HG02840 (cell line): ENCODE measurements around the gene SCRN2.

ENCODE experiments used
- ATAC-seq: cut with Tn5 transposase; IDR thresholded peaks from one replicate; pipeline ENCODE4 v1.9.1; 2021; ENCODE audit warnings: mild to moderate bottlenecking, moderate library complexity, moderate number of reproducible peaks; ENCODE audit not compliant: unreplicated experiment, low FRiP score

Gene SCRN2

DNA sequence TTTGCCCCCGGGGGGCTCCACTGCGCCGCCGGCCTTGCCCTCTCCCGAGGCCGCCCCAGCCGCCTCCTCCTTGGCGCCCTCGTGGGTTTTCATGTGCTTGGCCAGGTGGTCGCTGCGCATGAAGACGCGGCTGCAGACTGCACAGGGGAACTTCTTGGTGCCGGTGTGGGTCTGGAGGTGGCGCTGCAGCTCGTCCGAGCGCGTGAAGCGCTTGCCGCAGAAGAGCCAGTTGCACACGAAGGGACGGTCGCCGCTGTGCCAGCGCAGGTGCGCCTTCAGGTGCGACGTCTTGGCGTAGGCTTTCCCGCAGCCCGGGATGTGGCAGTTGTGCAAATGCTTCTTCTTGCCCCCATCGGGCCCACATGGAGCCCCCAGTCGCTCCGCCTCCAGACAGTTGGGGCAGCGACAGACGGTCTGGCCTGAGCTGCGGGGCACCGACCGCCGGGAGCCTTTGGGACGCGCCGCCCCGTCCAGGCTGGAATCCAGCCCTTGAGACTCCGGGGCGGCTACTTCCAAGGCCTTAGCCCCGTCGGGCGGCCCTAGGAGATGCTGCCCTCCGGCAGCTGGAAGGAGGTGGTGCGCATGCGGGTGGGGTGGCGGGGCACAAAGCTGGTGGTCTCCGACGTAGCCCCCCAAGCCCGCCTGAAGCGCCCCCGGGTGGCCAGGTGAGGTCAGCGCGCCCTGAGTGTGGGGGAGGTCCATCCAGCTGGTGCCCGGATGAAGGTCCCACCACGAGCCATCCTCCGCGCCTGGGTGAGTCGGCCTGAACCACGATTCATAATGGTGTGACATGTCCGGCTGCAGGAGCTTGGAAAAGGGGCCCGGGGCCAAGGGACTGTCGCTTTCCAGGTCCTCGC is 6.5 kb upstream of the SCRN2 start:
- ATAC-seq: no peak

DNA sequence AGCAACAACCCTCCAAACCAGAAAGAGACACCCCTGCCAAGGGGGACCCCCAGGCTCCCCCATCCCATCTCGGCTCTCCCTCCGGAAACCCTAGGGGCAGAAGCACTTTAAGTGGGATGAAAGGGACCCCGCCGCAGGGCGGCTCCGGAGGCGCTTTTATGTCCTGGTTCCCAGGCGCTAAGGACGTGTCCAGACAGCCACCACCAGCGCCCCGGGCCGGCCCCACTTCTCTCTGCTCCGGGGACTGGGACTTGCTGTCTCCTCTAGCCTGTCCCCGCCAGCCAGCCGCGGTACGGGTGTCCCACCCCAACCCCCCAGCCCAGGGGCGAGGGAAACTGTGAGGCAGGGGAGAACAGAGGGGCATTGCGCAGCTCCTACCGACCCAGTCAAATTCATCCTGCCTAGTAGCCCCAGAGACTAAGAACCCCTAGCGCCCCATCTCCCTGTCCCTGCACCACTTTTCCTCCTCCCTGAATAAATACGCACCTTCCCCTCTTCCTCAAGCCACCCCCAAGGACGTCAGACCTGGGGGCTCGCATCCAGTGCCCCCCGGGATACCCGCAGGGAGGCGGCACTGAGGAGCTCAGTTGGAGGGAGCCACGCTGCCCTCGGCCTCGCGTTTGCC is 5.8 kb upstream of the SCRN2 start:
- no peak for ATAC-seq

DNA sequence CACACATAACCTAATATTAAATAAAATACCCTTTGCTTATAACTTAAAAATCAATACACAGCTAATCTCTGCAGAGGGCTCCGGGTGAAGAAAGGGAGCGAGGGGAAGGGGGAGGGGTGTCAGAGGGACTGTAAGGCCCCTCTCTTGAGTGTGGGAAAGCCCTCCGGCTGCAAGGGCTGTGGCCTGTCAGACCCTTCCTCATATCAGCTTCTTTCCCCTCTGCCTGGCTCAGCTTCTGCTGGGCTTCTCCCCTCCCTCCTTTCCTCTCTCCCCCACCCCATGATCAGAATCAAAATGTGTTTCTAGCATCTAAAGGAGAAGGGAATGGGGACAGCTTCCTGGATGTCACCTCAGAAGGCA is 4.6 kb upstream of the SCRN2 start:
- ATAC-seq: no peak

DNA sequence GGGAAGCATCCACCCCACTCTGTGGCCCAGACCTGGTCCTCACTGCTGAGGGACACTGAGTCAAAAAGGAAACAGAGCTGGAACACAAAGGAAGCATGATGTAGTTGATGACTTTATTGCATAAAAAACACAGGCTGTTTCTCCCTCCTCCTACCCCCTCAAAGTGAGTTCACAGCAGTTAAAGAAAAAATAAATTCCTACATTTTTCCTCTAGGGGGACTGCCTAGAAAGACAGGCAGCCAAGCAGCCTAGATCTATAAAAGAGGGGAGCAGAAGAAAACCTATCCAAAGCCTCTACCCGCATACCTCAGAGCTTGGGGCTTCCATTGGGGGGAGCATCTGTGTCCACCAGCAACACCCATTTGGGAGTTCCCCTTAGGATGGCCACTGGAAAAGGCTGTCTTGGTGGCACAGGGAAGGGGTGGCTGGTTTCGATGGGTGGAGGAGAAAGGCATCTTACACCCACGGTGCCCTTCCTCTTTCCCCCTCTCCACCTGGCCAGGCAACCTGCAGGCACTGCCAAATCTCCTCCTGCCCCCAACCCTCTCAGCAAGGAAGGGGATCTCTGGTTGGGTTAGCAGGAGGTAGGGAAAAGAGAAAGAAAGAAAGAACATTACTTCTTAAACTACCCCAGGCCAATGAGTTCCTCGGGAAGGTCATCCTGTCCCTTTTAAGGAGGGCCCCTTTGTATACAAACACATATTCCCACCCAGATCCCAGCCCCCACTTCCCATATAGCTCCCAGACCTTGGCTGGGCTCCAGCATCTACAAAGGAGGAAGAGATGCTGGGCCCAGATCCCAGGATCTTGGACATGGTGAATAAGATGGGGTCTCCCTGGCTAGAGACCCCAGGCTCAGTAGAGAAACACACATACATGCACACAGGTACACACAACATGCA is 4.0 kb upstream of the SCRN2 start:
- ATAC-seq: no peak

DNA sequence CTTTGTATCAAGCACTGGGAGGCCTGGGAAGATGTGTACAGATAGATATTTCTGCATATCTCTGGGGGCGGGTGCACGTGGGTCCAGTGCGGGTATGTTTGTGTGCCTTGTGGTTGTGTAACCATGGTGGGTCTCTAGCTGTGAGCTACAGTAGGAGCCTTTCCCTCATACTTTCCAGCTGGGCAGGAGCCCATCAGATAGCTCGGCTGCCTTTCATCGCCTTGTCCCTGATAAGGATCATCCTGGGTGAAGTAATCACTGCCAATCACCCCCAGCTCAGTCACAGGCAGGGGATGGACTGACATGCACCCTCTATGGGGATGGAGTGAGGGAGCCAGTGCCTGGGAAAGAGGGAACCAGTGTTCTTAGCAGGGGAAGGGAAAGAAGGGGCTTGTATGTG is 3.2 kb upstream of the SCRN2 start:
- ATAC-seq: no peak

DNA sequence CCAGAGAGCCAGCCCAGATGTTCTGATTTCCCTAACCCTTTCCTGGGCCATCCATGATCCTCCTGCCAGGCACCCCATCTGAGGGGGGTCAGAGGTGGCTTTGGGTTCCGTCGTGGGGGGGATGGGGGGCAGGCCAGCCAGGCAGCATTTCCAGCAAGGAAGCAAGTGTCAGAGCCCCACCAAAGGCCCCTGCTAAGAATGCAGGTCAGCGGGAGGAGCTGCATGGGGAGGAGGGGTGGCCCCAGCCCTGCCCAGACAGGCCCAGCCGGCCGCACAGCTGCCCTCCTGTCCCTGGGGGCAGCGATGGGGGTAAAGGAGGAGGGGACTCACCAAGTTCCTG is 2.3 kb upstream of the SCRN2 start:
- no peak for ATAC-seq

DNA sequence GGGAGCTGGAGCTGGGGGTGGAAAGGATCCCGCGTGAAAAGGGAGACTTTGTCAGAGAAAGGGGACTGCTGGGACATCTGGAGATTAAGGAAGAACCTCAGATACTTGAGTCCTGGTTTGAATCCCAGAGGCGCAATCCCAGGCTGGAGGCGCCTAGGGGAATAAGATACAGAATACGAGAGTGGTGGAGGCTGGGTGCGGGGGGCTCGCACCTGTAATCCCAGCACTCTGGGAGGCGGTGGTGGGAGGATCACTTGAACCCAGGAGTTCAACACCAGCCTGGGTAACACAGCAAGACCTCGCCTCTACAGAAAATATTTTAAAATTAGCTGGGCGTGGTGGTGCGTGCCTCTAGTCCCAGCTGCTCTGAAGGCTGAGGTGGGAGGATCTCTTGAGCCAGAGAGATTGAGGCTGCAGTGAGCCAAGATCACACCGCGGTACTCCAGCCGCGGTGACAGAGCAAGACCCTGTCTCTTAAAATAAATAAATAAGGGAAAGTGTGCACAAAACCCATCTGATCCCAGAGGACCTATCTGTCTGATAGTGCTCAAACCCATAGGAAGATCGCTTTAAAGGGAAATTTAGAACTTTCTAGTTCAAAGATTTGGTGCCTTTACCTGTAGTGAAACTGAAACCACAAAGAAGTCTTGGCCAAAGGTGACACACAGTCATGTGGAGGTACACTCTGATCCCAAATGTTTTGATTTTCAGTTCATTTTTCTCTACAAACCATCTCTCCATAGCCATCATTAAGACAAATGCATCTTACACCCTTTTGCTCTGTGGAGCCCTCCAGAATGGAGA is 617 bp upstream of the SCRN2 start:
- ATAC-seq: no peak

DNA sequence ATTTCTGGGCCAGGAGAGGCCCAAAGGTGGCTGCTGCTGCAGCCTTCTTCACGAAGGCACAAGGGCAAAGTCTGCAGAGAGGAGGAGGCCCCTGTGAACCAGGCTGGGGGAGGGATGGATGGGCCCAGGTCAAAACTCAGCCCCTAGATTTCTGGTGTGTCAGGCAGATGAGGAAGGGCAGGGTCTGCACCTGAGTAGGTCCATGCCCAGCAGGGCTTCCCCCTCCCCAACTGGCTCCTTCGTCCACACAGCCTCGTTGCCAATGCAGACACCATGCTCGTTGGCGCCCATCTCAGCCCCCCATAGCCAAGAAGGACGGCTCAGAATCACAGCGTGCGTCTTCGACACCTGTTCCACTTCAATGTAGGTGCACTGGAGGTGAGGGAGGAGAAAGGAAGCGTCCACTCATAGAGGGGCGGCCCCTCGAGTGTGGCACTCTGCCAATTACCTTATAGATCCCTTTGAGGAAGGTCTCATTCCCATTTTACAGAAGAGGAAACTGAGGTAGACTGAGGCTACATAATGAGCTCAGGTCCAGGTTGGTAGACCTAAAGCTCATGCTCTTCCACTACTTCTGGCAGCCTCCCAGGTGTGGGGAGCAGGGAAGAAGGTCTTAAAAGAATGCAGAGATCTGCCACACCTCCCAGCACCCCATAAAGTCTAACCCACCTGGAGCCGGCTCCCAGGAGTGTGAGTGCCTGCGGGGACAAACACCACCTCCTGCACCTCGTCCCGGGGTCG is 902 bp downstream of the SCRN2 start:
- no peak for ATAC-seq

DNA sequence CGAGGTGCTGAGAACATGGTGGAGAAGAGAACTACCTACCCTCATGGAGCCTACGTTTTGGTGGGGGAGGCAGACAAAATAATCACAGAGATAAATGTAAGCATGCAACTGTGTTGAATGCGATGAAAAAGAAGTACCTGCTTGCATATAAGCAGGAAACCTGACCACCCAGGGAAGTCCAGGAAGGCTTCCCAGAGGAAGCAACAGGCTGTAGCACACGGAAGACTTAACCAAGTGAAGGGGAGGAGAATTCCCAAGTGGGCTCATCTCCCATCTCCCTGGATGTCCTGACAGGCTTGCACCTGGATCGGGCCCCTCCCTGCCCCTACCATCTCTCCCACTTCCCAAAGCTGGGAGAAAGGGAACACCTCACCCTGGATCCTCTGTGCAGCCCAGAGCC is 2.0 kb downstream of the SCRN2 start:
- ATAC-seq: no peak

DNA sequence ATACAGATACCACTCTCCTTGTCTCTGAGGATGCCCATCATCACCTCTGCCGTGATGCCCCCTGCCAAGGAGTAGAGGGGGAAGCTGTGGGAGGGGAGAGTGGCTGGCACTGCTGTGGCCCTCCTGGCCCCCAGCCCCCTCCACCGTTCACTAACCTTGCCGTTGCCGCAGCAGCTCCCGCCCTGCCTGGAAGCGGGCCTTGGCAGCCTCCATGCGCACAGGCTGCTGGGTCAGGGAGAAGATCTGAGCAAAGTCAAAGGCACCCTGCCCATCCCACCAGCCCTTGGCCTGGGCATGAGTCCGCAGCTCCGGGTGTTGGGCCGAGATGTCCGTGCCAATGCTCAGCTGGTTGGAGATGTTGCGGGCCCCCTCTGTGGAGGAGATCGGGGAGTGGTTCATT is 2.4 kb downstream of the SCRN2 start:
- ATAC-seq: no peak

DNA sequence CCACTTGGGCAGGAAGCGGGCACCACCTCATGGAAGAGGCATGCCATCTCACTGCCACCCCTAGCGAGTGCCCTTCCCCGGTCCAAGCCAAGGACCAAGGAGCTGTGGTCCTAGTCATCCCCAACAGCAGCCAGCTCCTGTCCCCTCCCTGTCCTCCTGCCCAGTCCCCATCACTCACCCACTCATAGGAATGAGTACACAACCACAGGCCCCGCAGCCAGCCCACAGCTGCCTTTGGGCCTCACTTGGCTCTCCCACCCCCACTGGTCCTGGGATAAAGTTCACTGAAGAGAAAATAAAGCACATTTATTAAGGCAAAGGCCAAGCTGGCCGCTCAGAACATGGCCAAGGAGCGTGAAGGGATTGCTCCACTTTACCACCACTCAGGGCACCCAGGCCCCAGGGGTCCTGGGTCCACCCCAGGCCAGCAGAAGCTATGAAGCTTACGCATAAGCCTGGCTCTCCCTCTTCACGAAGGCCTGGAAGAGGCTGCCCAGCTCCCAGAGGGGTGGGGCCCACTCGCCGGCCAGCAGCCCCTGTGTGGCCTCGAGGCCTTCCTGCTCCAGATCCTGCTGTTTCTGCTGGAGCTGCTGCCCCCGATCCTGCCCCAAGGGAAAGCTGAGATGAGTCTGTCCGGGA is 3.6 kb downstream of the SCRN2 start:
- ATAC-seq: no peak

DNA sequence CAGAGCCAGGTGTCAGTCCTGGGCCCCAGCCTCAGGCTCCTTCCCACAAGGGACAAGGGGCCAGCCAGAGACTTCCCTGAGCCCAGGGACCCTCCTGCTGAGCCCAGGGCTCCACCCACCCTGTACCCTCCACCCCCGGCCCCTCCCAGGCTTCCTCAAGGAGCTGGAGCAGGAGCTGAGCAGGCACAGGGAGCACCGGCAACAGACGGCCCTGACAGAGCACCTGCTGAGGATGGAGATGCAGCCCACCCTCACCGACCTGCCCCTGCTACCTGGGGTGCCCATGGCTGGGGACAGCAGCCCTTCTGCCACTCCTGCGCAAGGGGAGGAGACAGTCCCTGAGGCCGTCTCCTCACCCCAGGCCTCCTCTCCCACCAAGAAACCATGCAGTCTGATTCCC is 4.5 kb downstream of the SCRN2 start:
- ATAC-seq: no peak

DNA sequence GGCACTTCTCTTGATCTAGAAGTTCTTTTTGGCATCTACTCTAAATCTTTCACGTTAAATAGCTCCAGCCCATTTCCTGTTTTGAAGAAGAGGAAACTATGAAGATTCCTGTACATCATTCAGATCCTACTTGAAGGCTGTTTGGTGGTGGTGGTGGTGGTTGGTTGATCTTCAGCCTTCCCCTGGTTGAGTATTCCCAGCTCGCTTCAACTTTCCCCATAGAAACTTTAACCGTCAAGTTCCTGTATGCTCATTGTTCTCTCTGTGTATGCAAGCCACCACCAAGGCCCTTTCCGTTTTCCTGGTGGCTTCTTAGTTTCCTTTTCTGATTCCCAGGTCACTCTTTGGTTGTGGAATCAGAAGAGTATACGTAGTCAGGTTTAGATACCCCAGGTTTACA is 6.3 kb downstream of the SCRN2 start:
- no peak for ATAC-seq

DNA sequence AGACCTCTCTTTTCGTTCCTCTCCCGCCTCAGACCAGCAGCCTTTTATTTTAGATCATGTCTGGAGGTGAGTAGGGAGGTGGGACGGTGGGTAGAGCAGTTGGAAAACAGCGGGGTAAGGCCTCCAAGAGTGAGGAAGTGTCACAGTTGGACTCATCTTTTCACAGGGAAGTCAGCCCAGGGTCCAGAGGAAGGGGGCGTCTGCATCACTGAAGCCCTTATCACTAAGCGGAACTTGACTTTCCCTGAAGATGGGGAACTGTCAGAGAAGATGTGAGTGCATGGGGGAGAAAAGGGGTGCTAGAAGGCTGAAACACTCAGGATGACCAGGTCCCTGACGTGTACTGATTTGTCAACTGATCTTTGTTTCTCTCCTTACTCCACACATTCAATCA is 9.1 kb downstream of the SCRN2 start:
- ATAC-seq: no peak

DNA sequence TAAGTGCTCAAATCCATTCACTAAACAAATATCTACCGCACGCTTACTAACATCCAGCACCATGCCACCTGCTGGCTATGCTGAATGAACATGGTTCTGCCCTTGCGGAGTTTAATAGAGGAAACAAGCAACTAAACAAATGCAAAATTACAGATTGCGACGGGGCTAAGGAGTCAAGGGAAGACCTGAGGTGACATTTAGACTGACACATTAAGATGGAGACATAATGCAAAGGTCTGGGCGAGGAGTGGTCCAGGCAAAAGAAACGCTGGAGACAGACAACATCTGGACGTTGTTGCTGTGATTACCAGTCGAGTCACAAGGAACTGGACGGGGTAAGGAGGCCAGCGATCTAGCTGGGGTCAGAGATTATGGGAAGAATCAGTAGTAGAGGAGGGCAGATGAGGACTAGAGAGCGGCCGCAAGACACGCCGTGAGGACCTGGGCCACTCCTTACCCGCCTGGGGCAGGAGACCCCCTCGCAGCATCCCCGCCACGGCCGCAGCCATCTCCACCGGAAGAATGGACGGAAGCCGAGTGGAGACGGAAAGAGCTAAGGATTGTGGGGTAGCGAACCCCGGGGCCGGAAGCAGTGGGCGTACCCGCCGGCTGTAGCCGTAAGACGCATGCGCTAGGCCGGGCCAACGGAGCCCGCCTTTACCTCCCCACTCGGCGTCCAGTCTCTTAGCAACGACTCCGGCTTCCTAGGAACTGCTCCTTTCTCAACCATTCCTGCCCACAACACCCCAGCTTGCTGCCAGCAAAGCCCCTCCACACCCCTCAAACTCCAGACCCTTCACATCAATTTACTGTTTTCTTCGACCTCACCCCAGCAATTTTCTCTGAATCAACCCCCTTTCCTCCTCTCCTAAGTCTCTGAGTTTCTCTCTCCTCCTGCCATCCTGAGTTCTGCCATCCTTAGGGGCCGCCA is 9.8 kb downstream of the SCRN2 start, which contains the start of the genes LRRC46 and MRPL10:
Gene LRRC46, plus strand, starts transcription at position 668 of the 931 bp plus-strand sequence. CDS start 320 bp downstream, outside the sequence.
Gene MRPL10, minus strand, starts transcription at position 539 of the 931 bp plus-strand sequence. Its CDS starts 30 bp downstream, at position 509.
- ATAC-seq: peak; percentile 89

DNA sequence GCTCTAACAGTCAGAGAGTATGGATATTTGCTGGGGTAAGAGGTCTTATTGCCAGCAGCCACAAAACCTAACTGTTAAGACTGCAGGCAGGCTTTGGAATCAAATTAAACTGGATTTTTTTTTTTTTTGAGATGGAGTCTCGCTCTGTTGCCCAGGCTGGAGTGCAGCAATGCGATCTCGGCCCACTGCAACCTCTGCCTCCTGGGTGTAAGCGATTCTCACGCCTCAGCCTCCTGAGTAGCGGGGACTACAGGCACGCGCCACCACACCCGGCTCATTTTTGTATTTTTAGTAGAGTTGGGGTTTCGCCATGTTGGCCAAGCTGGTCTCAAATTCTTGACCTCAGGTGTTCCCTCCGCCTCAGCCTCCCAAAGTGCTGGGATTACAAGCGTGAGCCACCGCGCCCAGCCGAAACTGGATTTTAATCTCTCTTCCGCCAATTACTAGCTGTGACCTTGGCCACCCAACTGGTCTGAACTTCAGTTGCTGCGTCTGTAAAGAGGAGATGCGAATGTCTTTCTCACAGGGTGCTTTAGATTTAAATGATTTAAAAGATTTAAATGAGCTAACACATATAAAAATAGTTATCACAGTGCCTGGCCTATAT is 10.6 kb downstream of the SCRN2 start:
- no peak for ATAC-seq

DNA sequence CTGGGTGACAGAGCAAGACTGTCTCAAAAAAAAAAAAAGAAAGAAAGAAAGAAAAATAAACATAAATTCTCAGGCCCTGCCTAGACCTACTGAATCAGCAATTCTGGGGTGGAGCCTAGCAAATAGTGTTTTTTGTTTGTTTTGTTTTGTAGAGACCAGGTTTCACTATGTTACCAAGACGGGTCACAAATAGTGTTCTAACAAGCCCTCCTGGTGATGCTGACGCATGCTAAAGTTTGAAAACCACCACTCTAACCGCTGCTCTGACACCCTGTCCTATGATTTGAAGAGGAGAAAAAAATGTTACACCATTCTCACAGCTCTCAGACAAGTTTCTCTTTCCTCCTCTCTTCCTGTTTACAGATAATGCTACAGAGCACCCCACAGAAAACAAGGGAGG is 11.2 kb downstream of the SCRN2 start:
- ATAC-seq: no peak

DNA sequence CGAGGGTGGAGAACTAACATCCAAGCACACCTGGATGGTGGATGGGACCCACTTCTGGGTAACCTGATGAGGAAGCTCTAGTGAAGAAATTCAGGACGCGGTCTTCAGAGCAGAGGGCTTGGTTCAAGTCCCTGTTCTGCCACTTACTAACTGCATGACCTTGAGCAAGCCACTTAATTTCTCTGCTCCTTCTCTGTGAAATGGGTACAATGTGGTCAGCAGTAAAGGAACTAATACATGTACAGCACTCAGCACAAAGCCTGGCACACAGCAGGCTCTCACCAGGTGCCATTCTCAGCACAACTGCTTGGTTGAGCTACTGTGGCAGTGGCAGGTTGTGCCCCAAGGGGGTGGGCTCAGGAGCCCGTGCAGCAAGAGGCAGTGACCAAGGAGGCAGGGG is 17.6 kb downstream of the SCRN2 start:
- no peak for ATAC-seq
